HG02885 (cell line): Measurements from ENCODE around the gene DOCK2.
A peak's percentile ranks its signal among the peaks of the same experiment; 100 is the strongest.

Source experiments
- ATAC-seq: cut with Tn5 transposase; IDR thresholded peaks from one replicate; pipeline ENCODE4 v1.9.1; 2021; ENCODE audit warnings: mild to moderate bottlenecking; ENCODE audit not compliant: unreplicated experiment, poor library complexity

DOCK2 gene

DNA sequence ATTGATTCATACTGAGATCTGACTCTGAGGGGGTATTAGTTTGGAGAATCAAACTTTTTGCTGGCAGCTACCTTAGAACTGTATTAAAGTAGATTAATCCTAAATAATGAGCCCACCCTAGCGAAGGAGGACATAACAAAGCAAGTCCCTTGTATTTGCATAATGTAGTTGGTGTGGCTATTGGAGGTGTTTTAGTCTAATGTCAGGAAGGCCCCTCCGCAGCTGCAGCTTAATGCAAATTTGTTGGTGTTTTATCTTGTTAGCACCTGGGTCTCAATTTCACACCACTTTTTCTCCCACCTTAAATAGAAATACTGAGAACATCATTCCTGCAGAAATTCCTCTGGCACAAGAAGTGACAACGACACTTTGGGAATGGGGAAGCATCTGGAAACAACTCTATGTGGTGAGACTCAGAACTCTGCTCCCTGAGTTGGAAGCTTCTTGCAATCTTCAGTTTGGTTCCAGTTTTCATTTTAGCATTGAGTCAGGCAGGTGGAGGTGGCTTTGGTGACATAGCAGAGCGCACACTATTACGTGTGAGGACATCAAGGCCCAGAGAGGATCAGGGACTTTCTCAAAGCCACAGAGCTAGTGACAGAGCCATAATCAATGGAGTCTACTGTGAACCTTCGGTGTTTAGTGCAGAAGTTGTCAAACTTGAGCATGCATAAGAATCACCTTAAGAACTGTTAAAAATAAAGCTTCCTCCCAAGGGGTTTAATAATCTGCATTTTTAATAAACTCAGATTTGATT is 33.9 kb downstream of the DOCK2 start:
- peak; percentile 99 for ATAC-seq

DNA sequence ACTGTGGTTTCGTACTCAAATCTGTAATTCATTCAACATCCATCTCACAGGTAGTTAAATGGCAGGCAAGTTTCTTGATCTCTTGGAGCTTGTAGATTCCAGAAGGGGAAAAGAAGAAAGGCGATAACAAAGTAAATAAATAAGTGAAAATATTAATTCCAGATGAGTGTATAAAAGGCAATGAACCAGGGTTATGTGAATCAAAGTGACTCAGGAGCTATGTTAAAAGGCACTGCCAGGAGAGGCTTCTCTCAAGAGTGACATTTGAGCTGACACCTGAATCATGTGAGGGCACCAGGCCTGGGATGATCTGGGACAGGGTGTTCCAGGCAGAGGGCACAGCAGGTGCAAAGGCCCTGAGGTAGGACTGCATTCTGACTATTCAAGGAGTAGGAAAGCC is 45.0 kb downstream of the DOCK2 start:
- no peak for ATAC-seq

DNA sequence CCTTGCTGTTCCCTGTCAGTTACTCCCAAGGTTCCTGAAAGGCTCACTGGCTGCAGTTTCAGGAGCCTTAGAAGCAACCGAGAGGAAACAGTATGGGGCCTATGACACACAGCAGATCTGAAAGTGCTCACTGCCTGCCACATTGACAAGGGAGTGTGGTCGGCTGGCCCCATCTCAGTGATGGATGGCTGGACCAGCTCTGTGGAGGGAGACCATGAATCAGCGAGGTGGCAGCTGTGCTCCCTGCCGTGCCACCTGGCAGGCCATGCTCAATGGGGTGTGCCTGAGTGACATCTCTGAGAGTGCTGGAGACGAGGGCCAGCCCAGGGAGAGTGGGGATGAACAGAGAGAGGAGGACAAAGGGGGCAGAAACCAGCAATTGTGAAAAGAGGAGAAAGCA is 49.1 kb downstream of the DOCK2 start:
- peak; percentile 72 for ATAC-seq

DNA sequence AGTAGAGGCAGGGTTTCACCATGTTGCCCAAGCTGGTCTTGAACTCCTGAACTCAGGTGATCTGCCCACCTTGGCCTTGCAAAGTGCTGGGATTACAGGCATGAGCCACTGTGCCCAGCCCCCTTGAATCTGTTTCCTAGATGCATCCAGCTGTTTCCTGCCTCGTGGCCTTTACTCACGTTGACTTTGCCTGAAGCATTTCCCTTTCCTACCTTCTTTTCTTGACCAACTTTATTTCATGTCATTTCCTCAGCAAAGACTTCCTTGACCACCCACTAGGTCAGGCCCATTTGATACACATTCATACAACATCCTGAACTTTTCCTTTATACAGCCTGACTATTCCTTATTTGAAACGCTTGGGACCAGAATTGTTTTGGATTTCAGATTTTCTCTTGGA is 51.0 kb downstream of the DOCK2 start:
- no peak for ATAC-seq

- ATAC-seq = no peak
Observed at GRCh38 chr5:169691471-169691870, 54.4 kb downstream of the DOCK2 start.

GRCh38 chr5:169694091-169694625 is 57.1 kb downstream of the DOCK2 start:
- no peak for ATAC-seq

GRCh38 chr5:169695025-169695625 is 58.0 kb downstream of the DOCK2 start:
- ATAC-seq = no peak

DNA sequence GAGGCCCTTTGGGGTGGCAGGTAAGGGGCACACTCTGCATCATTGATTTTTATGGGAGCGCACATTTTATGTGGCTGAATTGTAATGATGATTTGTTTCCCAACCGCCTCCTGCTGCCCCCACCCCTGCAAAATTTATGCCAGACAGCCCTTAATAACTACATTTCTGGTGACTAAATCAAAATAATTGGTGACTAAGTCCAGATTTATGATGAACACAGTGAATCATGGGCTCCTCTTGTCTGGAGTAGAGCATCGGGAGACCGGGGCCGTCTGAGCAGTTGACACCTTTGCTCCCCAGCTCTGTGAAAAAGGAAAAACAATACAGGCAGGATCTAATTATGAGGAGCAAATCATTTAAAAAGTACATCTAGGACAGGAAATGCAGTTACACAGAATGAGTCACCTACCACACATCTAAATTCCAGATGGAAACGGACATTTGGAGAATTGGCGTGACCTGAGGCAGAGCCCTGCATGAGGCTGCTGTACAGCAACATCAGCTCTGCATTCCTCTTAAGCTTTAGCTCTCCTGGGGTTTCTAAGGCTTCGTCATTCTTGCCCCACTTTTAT is 58.9 kb downstream of the DOCK2 start:
- ATAC-seq = no peak

GRCh38 chr5:169696621-169697510 is 59.8 kb downstream of the DOCK2 start:
- ATAC-seq = no peak

- no peak for ATAC-seq
Observed at GRCh38 chr5:169697511-169697890, 60.4 kb downstream of the DOCK2 start.

- no peak for ATAC-seq
Observed at GRCh38 chr5:169697976-169698375, 60.9 kb downstream of the DOCK2 start.

DNA sequence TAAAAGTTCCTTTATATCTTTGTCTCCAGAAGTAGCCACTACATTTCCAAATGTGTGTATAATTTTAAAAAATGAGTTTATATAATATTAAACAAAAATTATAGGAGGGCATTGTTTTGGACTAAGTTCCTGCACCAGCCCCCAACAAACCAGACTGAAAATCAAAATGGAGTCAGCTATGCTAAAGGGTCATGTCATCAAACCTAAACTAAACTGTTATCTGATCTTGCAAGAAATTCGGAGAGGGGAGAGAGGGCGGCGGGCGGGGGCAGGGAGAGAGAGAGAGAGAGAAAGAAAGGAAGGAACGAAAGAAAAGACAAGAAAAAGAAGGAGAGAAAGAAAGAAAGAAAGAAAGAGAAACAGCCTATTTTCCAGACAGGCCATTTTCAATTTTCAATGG is 63.5 kb downstream of the DOCK2 start:
- no peak for ATAC-seq

- no peak for ATAC-seq
Observed at GRCh38 chr5:169701910-169702451, 64.9 kb downstream of the DOCK2 start.

DNA sequence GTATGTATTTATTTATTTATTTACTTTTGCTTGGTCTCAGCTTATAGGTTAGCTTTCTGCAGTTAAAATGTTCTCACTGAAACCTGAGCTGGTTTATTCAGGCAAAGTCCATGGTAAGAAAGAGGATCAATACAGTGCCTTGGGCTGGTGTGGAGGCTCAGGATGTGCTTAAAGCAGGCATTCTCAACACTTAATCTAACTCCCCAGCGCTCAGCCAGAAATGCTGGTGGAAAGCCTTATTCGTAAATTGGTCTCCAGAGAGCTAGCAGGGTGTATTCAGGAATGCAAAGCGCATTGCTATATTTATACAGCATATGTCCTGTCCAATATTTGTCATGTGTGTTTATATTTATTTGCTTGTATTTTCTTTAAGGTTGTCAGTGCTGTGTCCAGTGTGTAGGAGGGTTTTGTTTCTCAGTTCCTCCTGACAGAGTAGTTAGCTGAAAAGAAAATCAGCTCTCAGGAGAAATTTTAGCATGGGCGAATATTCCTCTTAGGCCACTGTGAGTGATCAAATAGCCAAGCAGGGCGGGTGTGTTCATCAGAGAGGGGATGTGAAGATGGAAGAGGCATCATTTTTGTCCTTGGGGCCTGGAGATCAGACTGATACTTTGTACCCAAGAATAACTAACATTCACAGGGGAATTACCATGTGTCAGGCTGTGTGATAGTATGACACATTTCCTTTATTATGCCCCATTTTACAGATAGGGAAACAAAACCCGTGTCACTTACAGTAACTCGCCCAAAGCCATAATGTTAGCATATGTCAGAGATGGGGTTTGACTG is 65.8 kb downstream of the DOCK2 start:
- ATAC-seq = peak; percentile 81

DNA sequence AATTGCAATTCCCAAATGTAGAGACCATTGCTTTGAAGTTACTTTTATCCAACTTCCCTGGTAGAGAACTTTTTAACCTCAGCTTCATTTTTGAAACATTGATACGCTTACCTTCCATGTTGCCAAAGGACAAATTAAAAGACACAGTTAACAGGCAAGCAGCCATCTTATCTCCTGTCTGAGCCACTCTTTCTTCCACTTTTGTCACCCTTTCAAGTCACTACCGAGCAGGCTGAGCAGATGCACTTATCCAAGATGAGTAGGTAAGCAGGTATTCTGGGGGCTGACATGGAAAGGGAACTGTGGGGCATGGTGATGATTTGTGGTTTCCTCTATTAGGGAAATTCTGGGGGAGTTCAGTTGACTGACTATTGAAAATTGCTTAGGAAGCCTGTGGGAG is 66.7 kb downstream of the DOCK2 start:
- ATAC-seq = no peak

DNA sequence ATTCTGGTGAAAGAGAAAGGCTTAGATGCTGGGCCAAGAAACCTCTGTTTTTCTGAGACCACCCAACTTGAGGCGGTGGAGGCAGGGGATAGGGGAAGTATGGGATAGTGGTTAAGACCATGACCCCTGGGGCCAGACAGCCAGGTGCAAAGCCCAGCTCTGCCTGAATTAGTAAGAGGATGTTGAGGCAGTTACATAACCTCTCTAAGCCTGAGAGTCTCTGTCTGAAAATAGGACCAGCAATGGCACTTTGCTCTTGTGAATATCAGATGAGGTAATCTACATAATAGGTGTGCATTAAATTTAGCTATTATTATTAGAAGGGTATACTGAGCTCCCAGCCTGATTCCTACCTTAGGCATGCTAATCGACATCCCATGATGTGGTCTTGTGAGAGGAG is 68.2 kb downstream of the DOCK2 start:
- ATAC-seq = peak; percentile 32

GRCh38 chr5:169706071-169706470 is 69.0 kb downstream of the DOCK2 start:
- no peak for ATAC-seq

DNA sequence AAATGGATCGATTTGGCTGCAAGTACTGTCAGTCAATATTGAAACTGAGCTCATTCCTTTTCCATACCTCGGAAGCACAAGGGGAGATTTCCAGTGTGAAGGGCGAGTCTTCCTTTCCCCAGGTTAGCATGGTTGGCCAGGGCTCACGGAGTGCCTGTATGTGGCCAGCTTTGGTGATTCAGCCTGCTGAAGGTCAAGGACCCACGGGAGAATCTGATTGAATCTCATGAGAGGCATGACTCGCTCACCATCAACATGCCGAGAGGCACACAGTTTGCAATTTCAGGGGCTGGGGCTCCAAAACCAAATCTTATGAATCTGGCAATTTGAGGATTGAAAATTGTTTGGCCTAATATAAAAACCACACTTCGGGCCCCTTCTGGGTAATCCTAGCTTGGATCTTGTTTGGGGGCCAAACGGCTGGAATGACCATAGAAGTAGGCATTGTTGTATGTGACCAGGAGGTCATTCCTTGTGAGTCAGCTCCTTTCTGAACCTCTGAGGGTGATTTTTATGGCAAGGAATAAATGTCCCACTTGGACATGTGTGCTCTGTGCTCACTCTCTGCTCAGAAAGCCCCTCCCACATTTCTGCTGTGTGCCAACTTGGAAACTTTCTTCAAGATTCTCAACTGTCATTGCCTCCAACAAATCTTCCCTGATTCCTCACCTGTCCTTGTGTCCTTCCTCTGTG is 69.8 kb downstream of the DOCK2 start:
- no peak for ATAC-seq

GRCh38 chr5:169707686-169708085 is 70.6 kb downstream of the DOCK2 start:
- no peak for ATAC-seq
